WTC11 (cell line): ENCODE results near the gene MRPS14. TPM values are rescaled to one million over a fixed set of nuclear protein-coding genes. Genes with fewer than 3 reads are reported as not detected.

Experiments
- ATAC-seq: fragments of 200-7000 bp; cut with Tn5 transposase; 2 replicates; pipeline ENCODE4 v1.10.0; 2021; ENCODE audit warnings: mild to moderate bottlenecking, moderate library complexity
- CTCF ChIA-PET: fragments of 300-600 bp; sonication (Branson Sonifier 250); formaldehyde crosslinking; loops from one replicate; lab custom pipeline; 2021; ENCODE audit warnings: antibody characterized with exemption; lab: Charles Lee
- POLR2A ChIA-PET: fragments of 350-600 bp; sonication (Branson Sonifier 250); formaldehyde crosslinking; loops from one replicate; lab custom pipeline; 2021; ENCODE audit warnings: antibody characterized with exemption; lab: Charles Lee
- DNase-seq: peaks from one replicate; pipeline ENCODE4 v3.0.0; 2021; ENCODE audit warnings: low spot score
- H3K27ac Mint-ChIP-seq: 2 replicates; pipeline ENCODE4 v1.8.0; 2021; ENCODE audit warnings: mixed read lengths
- H3K27me3 Mint-ChIP-seq: 2 replicates; pipeline ENCODE4 v1.8.0; 2021; ENCODE audit warnings: low read depth, mild to moderate bottlenecking, moderate library complexity, mixed read lengths
- H3K36me3 Mint-ChIP-seq: 2 replicates; pipeline ENCODE4 v1.8.0; 2021; ENCODE audit warnings: mixed read lengths
- H3K4me1 Mint-ChIP-seq: 2 replicates; pipeline ENCODE4 v1.8.0; 2022; ENCODE audit warnings: mixed read lengths
- H3K4me3 Mint-ChIP-seq: 2 replicates; pipeline ENCODE4 v1.8.0; 2021; ENCODE audit warnings: mild to moderate bottlenecking, moderate library complexity, mixed read lengths
- H3K9me3 Mint-ChIP-seq: 2 replicates; pipeline ENCODE4 v1.8.0; 2021; ENCODE audit warnings: mixed read lengths
- CREB1 ChIP-seq: sonication (generic); formaldehyde crosslinking; IDR thresholded peaks from 2 replicates; pipeline ENCODE4 v1.8.0; 2023; ENCODE audit warnings: mild to moderate bottlenecking, missing genetic modification reagents
- ELF4 ChIP-seq: sonication (generic); formaldehyde crosslinking; IDR thresholded peaks from 2 replicates; pipeline ENCODE4 v1.8.1; 2022; ENCODE audit warnings: low read depth, mild to moderate bottlenecking, moderate library complexity, missing genetic modification reagents
- EMX1 ChIP-seq: fragments of 250-450 bp; sonication (Bioruptor Pico); IDR thresholded peaks from 2 replicates; pipeline ENCODE4 v1.8.0; 2021; ENCODE audit warnings: mild to moderate bottlenecking
- GABPB1 ChIP-seq: sonication (generic); formaldehyde crosslinking; IDR thresholded peaks from 2 replicates; pipeline ENCODE4 v1.8.1; 2023; ENCODE audit warnings: mild to moderate bottlenecking, missing genetic modification reagents
- MXD4 ChIP-seq: fragments of 250-450 bp; sonication (Bioruptor Pico); IDR thresholded peaks from 2 replicates; pipeline ENCODE4 v1.8.0; 2021; ENCODE audit warnings: mild to moderate bottlenecking, moderate library complexity, borderline replicate concordance
- NFATC4 ChIP-seq: fragments of 250-450 bp; sonication (Bioruptor Pico); IDR thresholded peaks from 2 replicates; pipeline ENCODE4 v1.9.0; 2021; ENCODE audit warnings: mild to moderate bottlenecking
- NFYB ChIP-seq: sonication (generic); formaldehyde crosslinking; conservative IDR thresholded peaks from 2 replicates; pipeline ENCODE4 v1.8.0; 2022; ENCODE audit warnings: low read depth, missing genetic modification reagents
- TEAD1 ChIP-seq: sonication (generic); formaldehyde crosslinking; IDR thresholded peaks from 2 replicates; pipeline ENCODE4 v1.8.0; 2022; ENCODE audit warnings: mild to moderate bottlenecking, missing genetic modification reagents
- TP53 ChIP-seq: sonication (generic); formaldehyde crosslinking; IDR thresholded peaks from 2 replicates; pipeline ENCODE4 v1.8.1; 2023; ENCODE audit warnings: mild to moderate bottlenecking, missing genetic modification reagents
- total RNA-seq: library from RNA; stranded (reverse); gene quantifications from 3 replicates; pipeline ENCODE4 v1.2.3, GENCODE V29; 2021
- TF ChIP-seq, protein P1 (sequence below): sonication (generic); formaldehyde crosslinking; IDR thresholded peaks from 2 replicates; pipeline ENCODE4 v1.8.0; 2022; ENCODE audit warnings: mild to moderate bottlenecking, missing genetic modification reagents
- TF ChIP-seq, protein P2 (sequence below): fragments of 250-450 bp; sonication (Bioruptor Pico); IDR thresholded peaks from 2 replicates; pipeline ENCODE4 v1.9.0; 2021; ENCODE audit warnings: mild to moderate bottlenecking
- TF ChIP-seq, protein P3 (sequence below): fragments of 250-450 bp; sonication (Bioruptor Pico); IDR thresholded peaks from 2 replicates; pipeline ENCODE4 v1.9.0; 2021; ENCODE audit warnings: mild to moderate bottlenecking, borderline replicate concordance
- TF ChIP-seq, protein P4 (sequence below): fragments of 200-600 bp; IDR thresholded peaks from 2 replicates; pipeline ENCODE4 v1.8.0; 2022; ENCODE audit warnings: antibody characterized with exemption
- TF ChIP-seq, protein P5 (sequence below): fragments of 250-450 bp; sonication (Bioruptor Pico); conservative IDR thresholded peaks from 2 replicates; pipeline ENCODE4 v1.9.0; 2021; ENCODE audit warnings: mild to moderate bottlenecking

Gene MRPS14
- total RNA-seq, 1 experiment from 2014 or later, result 30.4 TPM

DNA sequence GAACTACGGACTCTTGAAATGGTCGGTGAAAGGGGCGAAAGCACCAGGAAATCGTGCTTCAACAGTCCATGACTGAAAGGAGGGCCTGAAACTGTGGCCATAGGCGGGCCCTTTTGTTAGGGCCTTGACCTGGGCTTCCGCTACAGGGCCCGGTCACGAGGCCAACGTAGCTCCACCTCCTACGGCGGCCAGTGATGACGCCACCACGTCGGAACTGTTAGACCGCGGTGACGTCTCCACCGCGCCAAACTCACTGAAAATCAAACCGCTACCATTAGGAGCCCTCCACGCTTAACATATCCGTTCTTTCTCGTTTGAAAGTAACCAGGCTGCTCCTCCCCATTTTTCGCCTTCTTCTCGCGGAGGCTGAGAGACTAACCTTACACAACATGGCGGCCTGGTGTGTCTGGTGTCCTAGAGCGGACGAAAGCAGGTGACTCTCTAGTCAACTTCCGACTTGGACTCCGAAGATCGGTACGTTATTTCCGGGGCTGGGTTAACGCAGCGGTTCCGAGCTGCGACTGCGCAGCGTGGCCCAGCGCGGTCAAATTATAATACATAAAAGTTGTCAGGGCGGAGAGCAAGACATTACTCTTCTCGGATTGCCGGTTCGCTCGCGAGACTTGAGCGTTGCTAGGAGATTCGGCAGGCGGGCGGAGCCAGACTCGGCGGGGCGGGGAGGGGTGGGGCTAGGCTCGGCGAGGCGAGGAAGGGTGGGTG, 23.8 kb downstream of the MRPS14 start (continued):
- TF ChIP-seq, protein P1, sequence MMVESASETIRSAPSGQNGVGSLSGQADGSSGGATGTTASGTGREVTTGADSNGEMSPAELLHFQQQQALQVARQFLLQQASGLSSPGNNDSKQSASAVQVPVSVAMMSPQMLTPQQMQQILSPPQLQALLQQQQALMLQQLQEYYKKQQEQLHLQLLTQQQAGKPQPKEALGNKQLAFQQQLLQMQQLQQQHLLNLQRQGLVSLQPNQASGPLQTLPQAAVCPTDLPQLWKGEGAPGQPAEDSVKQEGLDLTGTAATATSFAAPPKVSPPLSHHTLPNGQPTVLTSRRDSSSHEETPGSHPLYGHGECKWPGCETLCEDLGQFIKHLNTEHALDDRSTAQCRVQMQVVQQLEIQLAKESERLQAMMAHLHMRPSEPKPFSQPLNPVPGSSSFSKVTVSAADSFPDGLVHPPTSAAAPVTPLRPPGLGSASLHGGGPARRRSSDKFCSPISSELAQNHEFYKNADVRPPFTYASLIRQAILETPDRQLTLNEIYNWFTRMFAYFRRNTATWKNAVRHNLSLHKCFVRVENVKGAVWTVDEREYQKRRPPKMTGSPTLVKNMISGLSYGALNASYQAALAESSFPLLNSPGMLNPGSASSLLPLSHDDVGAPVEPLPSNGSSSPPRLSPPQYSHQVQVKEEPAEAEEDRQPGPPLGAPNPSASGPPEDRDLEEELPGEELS, result no peak
- TF ChIP-seq GABPB1 (CRISPR knock-in tag) (peak; percentile 19; the same call in 1 of the 2 replicates), NFYB (CRISPR knock-in tag) (no peak), NFATC4 (CRISPR knock-in tag) (peak; percentile 34; the same call in 1 of the 2 replicates), ELF4 (CRISPR knock-in tag) (no peak), CREB1 (CRISPR knock-in tag) (0 out of 2 replicates have a peak, but pooled peaks have one; percentile 46), TP53 (CRISPR knock-in tag) (no peak)
- TF ChIP-seq, protein P2, sequence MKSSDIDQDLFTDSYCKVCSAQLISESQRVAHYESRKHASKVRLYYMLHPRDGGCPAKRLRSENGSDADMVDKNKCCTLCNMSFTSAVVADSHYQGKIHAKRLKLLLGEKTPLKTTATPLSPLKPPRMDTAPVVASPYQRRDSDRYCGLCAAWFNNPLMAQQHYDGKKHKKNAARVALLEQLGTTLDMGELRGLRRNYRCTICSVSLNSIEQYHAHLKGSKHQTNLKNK (CRISPR knock-in tag), result 0 out of 2 replicates have a peak, but pooled peaks have one; percentile 30

DNA sequence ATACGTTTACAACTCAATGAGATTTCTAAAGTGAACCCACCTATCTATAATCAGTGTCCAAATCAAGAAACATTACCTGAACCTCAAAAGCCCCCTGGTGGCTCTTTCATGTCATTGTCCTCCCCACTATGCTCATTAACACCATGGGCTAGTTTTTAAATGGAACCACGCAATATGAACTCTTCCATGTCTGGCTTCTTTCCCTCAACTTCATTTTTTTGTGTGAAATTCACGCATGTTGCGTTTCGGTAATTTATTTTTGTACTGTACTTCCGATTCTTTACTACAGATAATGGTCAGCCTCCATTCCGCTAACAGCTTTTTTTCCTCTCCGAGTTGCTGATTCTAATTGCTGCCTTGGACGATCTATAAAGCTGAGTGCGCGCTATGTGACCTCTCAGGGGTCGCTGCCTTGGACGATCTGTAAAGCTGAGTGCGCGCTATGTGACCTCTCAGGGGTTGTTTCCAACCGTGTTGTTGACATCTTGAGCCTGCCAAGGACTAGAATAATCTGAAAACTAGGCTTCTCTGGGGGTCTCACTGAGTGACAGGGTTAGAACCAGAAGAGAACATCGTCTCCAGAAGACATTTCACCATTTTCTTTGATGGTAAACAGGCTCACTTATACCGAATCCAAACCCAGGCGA, 24.5 kb downstream of the MRPS14 start:
- TF ChIP-seq, protein P3, sequence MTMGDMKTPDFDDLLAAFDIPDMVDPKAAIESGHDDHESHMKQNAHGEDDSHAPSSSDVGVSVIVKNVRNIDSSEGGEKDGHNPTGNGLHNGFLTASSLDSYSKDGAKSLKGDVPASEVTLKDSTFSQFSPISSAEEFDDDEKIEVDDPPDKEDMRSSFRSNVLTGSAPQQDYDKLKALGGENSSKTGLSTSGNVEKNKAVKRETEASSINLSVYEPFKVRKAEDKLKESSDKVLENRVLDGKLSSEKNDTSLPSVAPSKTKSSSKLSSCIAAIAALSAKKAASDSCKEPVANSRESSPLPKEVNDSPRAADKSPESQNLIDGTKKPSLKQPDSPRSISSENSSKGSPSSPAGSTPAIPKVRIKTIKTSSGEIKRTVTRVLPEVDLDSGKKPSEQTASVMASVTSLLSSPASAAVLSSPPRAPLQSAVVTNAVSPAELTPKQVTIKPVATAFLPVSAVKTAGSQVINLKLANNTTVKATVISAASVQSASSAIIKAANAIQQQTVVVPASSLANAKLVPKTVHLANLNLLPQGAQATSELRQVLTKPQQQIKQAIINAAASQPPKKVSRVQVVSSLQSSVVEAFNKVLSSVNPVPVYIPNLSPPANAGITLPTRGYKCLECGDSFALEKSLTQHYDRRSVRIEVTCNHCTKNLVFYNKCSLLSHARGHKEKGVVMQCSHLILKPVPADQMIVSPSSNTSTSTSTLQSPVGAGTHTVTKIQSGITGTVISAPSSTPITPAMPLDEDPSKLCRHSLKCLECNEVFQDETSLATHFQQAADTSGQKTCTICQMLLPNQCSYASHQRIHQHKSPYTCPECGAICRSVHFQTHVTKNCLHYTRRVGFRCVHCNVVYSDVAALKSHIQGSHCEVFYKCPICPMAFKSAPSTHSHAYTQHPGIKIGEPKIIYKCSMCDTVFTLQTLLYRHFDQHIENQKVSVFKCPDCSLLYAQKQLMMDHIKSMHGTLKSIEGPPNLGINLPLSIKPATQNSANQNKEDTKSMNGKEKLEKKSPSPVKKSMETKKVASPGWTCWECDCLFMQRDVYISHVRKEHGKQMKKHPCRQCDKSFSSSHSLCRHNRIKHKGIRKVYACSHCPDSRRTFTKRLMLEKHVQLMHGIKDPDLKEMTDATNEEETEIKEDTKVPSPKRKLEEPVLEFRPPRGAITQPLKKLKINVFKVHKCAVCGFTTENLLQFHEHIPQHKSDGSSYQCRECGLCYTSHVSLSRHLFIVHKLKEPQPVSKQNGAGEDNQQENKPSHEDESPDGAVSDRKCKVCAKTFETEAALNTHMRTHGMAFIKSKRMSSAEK (CRISPR knock-in tag), result 0 out of 2 replicates have a peak, but pooled peaks have one; percentile 64
- TF ChIP-seq, protein P2 (CRISPR knock-in tag), result 0 out of 2 replicates have a peak, but pooled peaks have one; percentile 7
- TF ChIP-seq MXD4 (CRISPR knock-in tag) (no peak), EMX1 (CRISPR knock-in tag) (no peak), TEAD1 (CRISPR knock-in tag) (peak; percentile 42; the same call in 1 of the 2 replicates)
- TF ChIP-seq, protein P4, sequence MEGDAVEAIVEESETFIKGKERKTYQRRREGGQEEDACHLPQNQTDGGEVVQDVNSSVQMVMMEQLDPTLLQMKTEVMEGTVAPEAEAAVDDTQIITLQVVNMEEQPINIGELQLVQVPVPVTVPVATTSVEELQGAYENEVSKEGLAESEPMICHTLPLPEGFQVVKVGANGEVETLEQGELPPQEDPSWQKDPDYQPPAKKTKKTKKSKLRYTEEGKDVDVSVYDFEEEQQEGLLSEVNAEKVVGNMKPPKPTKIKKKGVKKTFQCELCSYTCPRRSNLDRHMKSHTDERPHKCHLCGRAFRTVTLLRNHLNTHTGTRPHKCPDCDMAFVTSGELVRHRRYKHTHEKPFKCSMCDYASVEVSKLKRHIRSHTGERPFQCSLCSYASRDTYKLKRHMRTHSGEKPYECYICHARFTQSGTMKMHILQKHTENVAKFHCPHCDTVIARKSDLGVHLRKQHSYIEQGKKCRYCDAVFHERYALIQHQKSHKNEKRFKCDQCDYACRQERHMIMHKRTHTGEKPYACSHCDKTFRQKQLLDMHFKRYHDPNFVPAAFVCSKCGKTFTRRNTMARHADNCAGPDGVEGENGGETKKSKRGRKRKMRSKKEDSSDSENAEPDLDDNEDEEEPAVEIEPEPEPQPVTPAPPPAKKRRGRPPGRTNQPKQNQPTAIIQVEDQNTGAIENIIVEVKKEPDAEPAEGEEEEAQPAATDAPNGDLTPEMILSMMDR, result peak; percentile 60
- TF ChIP-seq, protein P5, sequence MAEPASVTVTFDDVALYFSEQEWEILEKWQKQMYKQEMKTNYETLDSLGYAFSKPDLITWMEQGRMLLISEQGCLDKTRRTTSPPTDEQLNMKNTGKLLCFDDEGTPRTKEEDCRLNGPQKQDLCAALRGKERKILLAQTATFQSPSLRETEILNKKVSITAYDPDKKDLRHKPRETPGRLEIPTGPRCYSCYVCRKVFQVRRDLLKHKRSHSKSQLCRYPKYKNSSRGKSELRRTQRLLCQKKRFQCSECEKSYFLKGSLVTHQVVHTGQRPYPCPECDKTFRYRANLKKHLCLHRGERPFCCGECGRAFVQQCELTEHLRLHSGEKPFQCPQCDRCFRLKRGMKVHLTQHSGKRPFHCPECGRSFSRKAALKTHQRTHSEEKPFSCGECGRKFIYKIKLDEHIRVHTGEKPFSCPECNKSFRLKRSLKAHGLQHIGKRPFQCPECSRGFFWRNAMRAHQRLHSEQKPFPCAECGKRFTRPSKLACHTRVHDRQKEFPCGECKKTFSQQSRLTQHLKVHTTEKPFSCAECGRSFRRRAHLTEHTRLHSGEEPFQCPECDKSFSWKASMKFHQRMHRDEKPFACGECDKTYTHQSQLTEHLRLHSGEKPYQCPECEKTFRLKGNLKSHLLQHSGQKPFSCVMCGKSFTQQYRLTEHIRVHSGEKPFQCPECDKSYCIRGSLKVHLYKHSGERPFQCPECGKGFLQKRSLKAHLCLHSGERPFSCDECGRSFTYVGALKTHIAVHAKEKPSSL (CRISPR knock-in tag), result 0 out of 2 replicates have a peak, but pooled peaks have one; percentile 29
- no peaks in the 10 kb centered on the region for H3K9me3 Mint-ChIP-seq
- DNase-seq (no peak), ATAC-seq (peak; percentile 0)
- ChIA-PET POLR2A (interaction anchor here (0.6 to 3.8 kb wide), 9 partner anchors 12 to 976 kb away, joined by 3 to 27 read pairs (median 4); partner anchors contain the start of genes MRPS14 and RC3H1), CTCF (interaction anchor here (0.7 to 3.2 kb wide), 13 partner anchors 12 to 736 kb away, joined by 3 to 15 read pairs (median 6); partner anchors contain the start of gene MRPS14)
- H3K27ac Mint-ChIP-seq, result no peak overlapping the region
- H3K36me3 Mint-ChIP-seq, result peaks cover 7% of the 10 kb centered on the region; the same call in 1 of the 2 replicates
- peaks cover 31% of the 10 kb centered on the region for H3K4me1 Mint-ChIP-seq
- no peak overlapping the region for H3K4me3 Mint-ChIP-seq
- no peaks in the 10 kb centered on the region for H3K27me3 Mint-ChIP-seq
